Panc1 (cell line): ENCODE measurements around the gene AGAP1. TPM values are rescaled to one million over a fixed set of nuclear protein-coding genes. Genes with fewer than 3 reads are reported as not detected.
A peak's percentile ranks its signal among the peaks of the same experiment; 100 is the strongest.

ENCODE experiments used
- ATAC-seq: fragments of 200-7000 bp; cut with Tn5 transposase; 2 replicates; pipeline ENCODE4 v1.9.1; 2020; ENCODE audit warnings: mild to moderate bottlenecking, moderate library complexity
- BruUV-seq: library from RNA; stranded (reverse); fragments of 400-500 nt; replicated peaks from 2 replicates; lab custom pipeline; 2021; lab: Mats Ljungman, UMichigan
- CTCF ChIA-PET: fragments of 300-600 bp; sonication (Branson Sonifier 250); formaldehyde crosslinking; loops from one replicate; lab custom pipeline; 2022; ENCODE audit warnings: antibody characterized with exemption; lab: Charles Lee
- POLR2A ChIA-PET: fragments of 300-600 bp; sonication (Branson Sonifier 250); formaldehyde crosslinking; loops from one replicate; lab custom pipeline; 2022; ENCODE audit warnings: antibody characterized with exemption; lab: Charles Lee
- DNase-seq: peaks from one replicate; pipeline ENCODE4 v3.0.0-alpha.2; 2010; ENCODE audit warnings: low read depth, low spot score
- H3K27ac ChIP-seq: 2 replicates; pipeline ENCODE4 v1.5.1; 2011; ENCODE audit warnings: mild to moderate bottlenecking, low read length, inconsistent platforms
- H3K27me3 ChIP-seq: fragments of 200-500 bp; sonication (Bioruptor generic); 2 replicates; pipeline ENCODE4 v1.6.0; 2014; ENCODE audit warnings: low read length, inconsistent platforms; ENCODE audit not compliant: control insufficient read depth, insufficient read depth
- H3K36me3 ChIP-seq: fragments of 200-500 bp; sonication (Bioruptor generic); 2 replicates; pipeline ENCODE4 v1.5.1; 2014; ENCODE audit warnings: inconsistent platforms, mild to moderate bottlenecking, low read length, moderate library complexity; ENCODE audit not compliant: control insufficient read depth, insufficient read depth
- H3K4me1 ChIP-seq: 2 replicates; pipeline ENCODE4 v1.5.1; 2011; ENCODE audit warnings: inconsistent platforms, mild to moderate bottlenecking, low read length, moderate library complexity; ENCODE audit not compliant: control insufficient read depth, insufficient read depth
- H3K4me3 ChIP-seq, 2 experiments: 2 replicates each; pipeline ENCODE4 v1.5.1; 2011 to 2012; ENCODE audit warnings: low read depth in 2 of 2, low read length in 2 of 2, mild to moderate bottlenecking in 2 of 2, inconsistent platforms in 1 of 2, moderate library complexity in 1 of 2
- H3K9me3 ChIP-seq: fragments of 200-500 bp; sonication (Bioruptor generic); 2 replicates; pipeline ENCODE4 v1.5.1; 2014; ENCODE audit warnings: low read depth, mild to moderate bottlenecking, inconsistent platforms, low read length, moderate library complexity; ENCODE audit not compliant: control insufficient read depth, insufficient read depth
- CTCF ChIP-seq: fragments of 450-650 bp; IDR thresholded peaks from 2 replicates; pipeline ENCODE4 v1.5.1; 2017; ENCODE audit warnings: mild to moderate bottlenecking
- POLR2AphosphoS5 ChIP-seq: IDR thresholded peaks from 2 replicates; pipeline ENCODE4 v1.6.1; 2012; ENCODE audit warnings: mild to moderate bottlenecking, low read depth, low read length, moderate library complexity
- REST ChIP-seq, 2 experiments: IDR thresholded peaks; 2 replicates each; pipeline ENCODE4 v1.6.1; 2011 to 2012; ENCODE audit warnings: low read depth in 2 of 2, control low read depth in 1 of 2, low read length in 1 of 2, mild to moderate bottlenecking in 1 of 2, moderate library complexity in 1 of 2; ENCODE audit not compliant: insufficient read depth in 1 of 2
- SIN3A ChIP-seq: IDR thresholded peaks from 2 replicates; pipeline ENCODE4 v1.6.1; 2012; ENCODE audit warnings: low read depth, mild to moderate bottlenecking, low read length, moderate library complexity, borderline replicate concordance; ENCODE audit not compliant: insufficient read depth
- TCF7L2 ChIP-seq: IDR thresholded peaks from 2 replicates; pipeline ENCODE4 v1.6.1; 2011; ENCODE audit warnings: mild to moderate bottlenecking, low read depth, low read length, inconsistent platforms
- in situ Hi-C: cut with HindIII; loops from 2 replicates; pipeline ENCODE4 v1.10.0; 2016; ENCODE audit warnings: low sequenced_read_pairs, low pct_unique_long_range_greater_than_20kb
- intact Hi-C: fragments of 100-400 bp; cut with micrococcal nuclease; formaldehyde crosslinking; loops from one replicate; pipeline ENCODE4 v1.10.0; 2022; ENCODE audit not compliant: unreplicated experiment
- total RNA-seq: library from RNA; stranded (reverse); gene quantifications from one replicate; pipeline ENCODE4 v1.2.1, GENCODE V29; 2021; ENCODE audit not compliant: unreplicated experiment

The AGAP1 gene
- total RNA-seq, 1 experiment from 2014 or later: 38.9 TPM

GRCh38 chr2:235502336-235502735, 8.5 kb downstream of the AGAP1 start:
- no peak for DNase-seq
- peak overlapping the region in 1 of 2 experiments; percentile 46; a peak in 2 of 4 replicates for H3K4me3 ChIP-seq
- BruUV-seq: no TSS peak
- POLR2A ChIA-PET: no interaction called here
- no peak for ATAC-seq
- intact Hi-C loops: loop anchor here (10.0 kb wide), 1 partner anchor 92 kb away; no protein-coding TSS in a partner anchor
- in situ Hi-C loops: no loop called here
- H3K36me3 ChIP-seq: no peaks in the 10 kb centered on the region
- peaks cover 69% of the 10 kb centered on the region for H3K4me1 ChIP-seq
- CTCF ChIA-PET: interaction anchor here (0.7 to 1.1 kb wide), 5 partner anchors 65 to 367 kb away, joined by 5 to 13 read pairs (median 5); no protein-coding TSS in a partner anchor
- TF ChIP-seq TCF7L2 (no peak), REST (IDR thresholded peaks at IDR 0.05; ENCODE audit: insufficient read depth in 1 of 2, low read depth in 2 of 2, low read length in 1 of 2) (no peak), POLR2AphosphoS5 (no peak), CTCF (no peak), SIN3A (no peak)
- peak overlapping the region; percentile 78 for H3K27ac ChIP-seq
- no peaks in the 10 kb centered on the region for H3K27me3 ChIP-seq
- H3K9me3 ChIP-seq: no peaks in the 10 kb centered on the region

- ChIA-PET POLR2A (interaction anchor here (0.7 kb wide), 1 partner anchor 19 kb away, joined by 3 read pairs; no protein-coding TSS in a partner anchor), CTCF (interaction anchor here (0.5 kb wide), 1 partner anchor 30 kb away, joined by 8 read pairs; no protein-coding TSS in a partner anchor)
- H3K9me3 ChIP-seq: no peaks in the 10 kb centered on the region
- in situ Hi-C loops: no loop called here
- ATAC-seq (peak; percentile 36), DNase-seq (no peak)
- TF ChIP-seq SIN3A (no peak), POLR2AphosphoS5 (no peak), CTCF (no peak), TCF7L2 (no peak), REST (IDR thresholded peaks at IDR 0.05; ENCODE audit: insufficient read depth in 1 of 2, low read depth in 2 of 2, low read length in 1 of 2) (no peak)
- H3K4me1 ChIP-seq: peaks cover 55% of the 10 kb centered on the region
- H3K4me3 ChIP-seq: no peak overlapping the region
- intact Hi-C loops: loop anchor here (10.0 kb wide), 1 partner anchor 90 kb away; no protein-coding TSS in a partner anchor
- BruUV-seq: no TSS peak
- H3K27ac ChIP-seq: peak overlapping the region; percentile 73
- H3K27me3 ChIP-seq: no peaks in the 10 kb centered on the region
- H3K36me3 ChIP-seq: no peaks in the 10 kb centered on the region
Measured at GRCh38 chr2:235504441-235505180, 10.8 kb downstream of the AGAP1 start.
